ENCODE data around the gene TRAPPC2L. TPM values are rescaled to one million over a fixed set of nuclear protein-coding genes. Genes with fewer than 3 reads are reported as not detected.
A peak's percentile ranks its signal among the peaks of the same experiment; 100 is the strongest.

TRAPPC2L gene
- total and polyA plus RNA-seq, 2 of the 13 experiments (the other 11 are each of a cell fraction or from before 2014, with no cell fraction given): 96.3 to 107 TPM

- TF ChIP-seq HNF1A (IDR thresholded peaks at IDR 0.05; ENCODE audit: low read depth) (no peak), HNF1A (CRISPR knock-in tag; IDR thresholded peaks at IDR 0.05; ENCODE audit: borderline replicate concordance) (peak; percentile 58; the same call in 1 of the 2 replicates), TBX3 (IDR thresholded peaks at IDR 0.05; ENCODE audit: borderline replicate concordance) (no peak), BCL3 (CRISPR knock-in tag; IDR thresholded peaks at IDR 0.05) (0 out of 2 replicates have a peak, but pooled peaks have one; percentile 93), USF2 (IDR thresholded peaks at IDR 0.05; ENCODE audit: low read depth, low read length) (no peak), USF2 (CRISPR knock-in tag; IDR thresholded peaks at IDR 0.05; ENCODE audit: borderline replicate concordance) (no peak; the same call in 1 of the 2 replicates), DZIP1 (CRISPR knock-in tag; IDR thresholded peaks at IDR 0.05) (peak; percentile 85; the same call in 1 of the 2 replicates), TERF1 (CRISPR knock-in tag; IDR thresholded peaks at IDR 0.05) (peak; percentile 91), KAT7 (CRISPR knock-in tag; IDR thresholded peaks at IDR 0.05; ENCODE audit: borderline replicate concordance) (peak; percentile 43; the same call in 1 of the 2 replicates), KLF16 (CRISPR knock-in tag; IDR thresholded peaks at IDR 0.05) (peak; percentile 35 to 57; a peak in 2 of 4 replicates), AKAP8 (CRISPR knock-in tag; IDR thresholded peaks at IDR 0.05) (peak; percentile 98), ZNF160 (CRISPR knock-in tag; IDR thresholded peaks at IDR 0.05) (peak; percentile 83; the same call in 1 of the 2 replicates), CAMTA2 (CRISPR knock-in tag; IDR thresholded peaks at IDR 0.05; ENCODE audit: borderline replicate concordance) (peak; percentile 87), ZNF274 (CRISPR knock-in tag; IDR thresholded peaks at IDR 0.05) (peak; percentile 79; the same call in 1 of the 2 replicates), IKZF4 (CRISPR knock-in tag; IDR thresholded peaks at IDR 0.05; ENCODE audit: borderline replicate concordance, low read depth, not compliant biosample characterization) (peak; percentile 20)
Measured at GRCh38 chr16:88811769-88812512, 45.0 kb upstream of the TRAPPC2L start, which contains the start of gene APRT (continued).

Data from HepG2 (cell line).